H9 (cell line): ENCODE data around the gene MSMP. TPM values are rescaled to one million over a fixed set of nuclear protein-coding genes. Genes with fewer than 3 reads are reported as not detected.

Source experiments
- DNase-seq: peaks from one replicate; pipeline ENCODE4 v3.0.0-alpha.2; 2017
- H2AFZ ChIP-seq: one replicate; pipeline ENCODE4 v1.6.1; 2013; ENCODE audit warnings: mild to moderate bottlenecking, low read length, control low read depth, moderate library complexity
- H2AK5ac ChIP-seq: 2 replicates; pipeline ENCODE4 v1.6.1; 2013; ENCODE audit warnings: low read length, control low read depth, mixed read lengths; ENCODE audit not compliant: insufficient read length
- H2BK120ac ChIP-seq: one replicate; pipeline ENCODE4 v1.6.1; 2013; ENCODE audit warnings: low read depth, mild to moderate bottlenecking, low read length, control low read depth, inconsistent platforms; ENCODE audit not compliant: poor library complexity, severe bottlenecking
- H2BK12ac ChIP-seq: 2 replicates; pipeline ENCODE4 v1.6.1; 2013; ENCODE audit warnings: low read length, control low read depth, mixed read lengths, low read depth; ENCODE audit not compliant: insufficient read length
- H2BK15ac ChIP-seq: 2 replicates; pipeline ENCODE4 v1.6.1; 2013; ENCODE audit warnings: low read depth, low read length, control low read depth
- H2BK20ac ChIP-seq: one replicate; pipeline ENCODE4 v1.6.1; 2013; ENCODE audit warnings: low read depth, mild to moderate bottlenecking, low read length, control low read depth, inconsistent platforms; ENCODE audit not compliant: poor library complexity, severe bottlenecking
- H2BK5ac ChIP-seq: 2 replicates; pipeline ENCODE4 v1.6.1; 2013; ENCODE audit warnings: low read length, control low read depth, mixed read lengths; ENCODE audit not compliant: insufficient read length
- H3K14ac ChIP-seq: 2 replicates; pipeline ENCODE4 v1.6.1; 2013; ENCODE audit warnings: low read length, control low read depth; ENCODE audit not compliant: insufficient read depth
- H3K18ac ChIP-seq: 2 replicates; pipeline ENCODE4 v1.6.1; 2013; ENCODE audit warnings: low read depth, mild to moderate bottlenecking, mixed read lengths, low read length, control low read depth; ENCODE audit not compliant: insufficient read length
- H3K23ac ChIP-seq: 2 replicates; pipeline ENCODE4 v1.6.1; 2013; ENCODE audit warnings: low read length, control low read depth, mixed read lengths, low read depth; ENCODE audit not compliant: insufficient read length
- H3K23me2 ChIP-seq: 2 replicates; pipeline ENCODE4 v1.6.1; 2013; ENCODE audit warnings: low read depth, mild to moderate bottlenecking, mixed read lengths, low read length, control low read depth; ENCODE audit not compliant: insufficient read length, poor library complexity, severe bottlenecking
- H3K27ac ChIP-seq: 2 replicates; pipeline ENCODE4 v1.5.1; 2013; ENCODE audit warnings: low read length, control low read depth, mixed read lengths, low read depth; ENCODE audit not compliant: insufficient read length
- H3K27me3 ChIP-seq: 2 replicates; pipeline ENCODE4 v1.6.1; 2013; ENCODE audit warnings: low read length, control low read depth, inconsistent platforms; ENCODE audit not compliant: insufficient read depth
- H3K4ac ChIP-seq: 2 replicates; pipeline ENCODE4 v1.6.1; 2013; ENCODE audit warnings: low read depth, mild to moderate bottlenecking, control low read depth, inconsistent platforms, low read length, moderate library complexity
- H3K4me1 ChIP-seq: 2 replicates; pipeline ENCODE4 v1.6.1; 2013; ENCODE audit warnings: low read length, control low read depth, inconsistent platforms; ENCODE audit not compliant: insufficient read depth
- H3K4me2 ChIP-seq: 2 replicates; pipeline ENCODE4 v1.6.1; 2013; ENCODE audit warnings: low read length, control low read depth, mixed read lengths; ENCODE audit not compliant: insufficient read length, insufficient read depth
- H3K56ac ChIP-seq: 2 replicates; pipeline ENCODE4 v1.6.1; 2013; ENCODE audit warnings: low read depth, mild to moderate bottlenecking, mixed read lengths, low read length, control low read depth; ENCODE audit not compliant: insufficient read length
- H3K79me1 ChIP-seq: 2 replicates; pipeline ENCODE4 v1.6.1; 2013; ENCODE audit warnings: low read depth, mild to moderate bottlenecking, moderate library complexity, low read length, control low read depth, inconsistent platforms; ENCODE audit not compliant: insufficient read depth, poor library complexity, severe bottlenecking
- H3K79me2 ChIP-seq: 2 replicates; pipeline ENCODE4 v1.6.1; 2013; ENCODE audit warnings: low read length, control low read depth, inconsistent platforms; ENCODE audit not compliant: insufficient read depth
- H3K9ac ChIP-seq: 2 replicates; pipeline ENCODE4 v1.6.1; 2013; ENCODE audit warnings: low read length, control low read depth, mixed read lengths; ENCODE audit not compliant: insufficient read length; ENCODE audit errors: extremely low read depth
- H3K9me3 ChIP-seq: one replicate; pipeline ENCODE4 v1.6.1; 2013; ENCODE audit warnings: low read depth, low read length, inconsistent platforms; ENCODE audit not compliant: control insufficient read depth
- H3T11ph ChIP-seq: one replicate; pipeline ENCODE4 v1.6.1; 2013; ENCODE audit warnings: mild to moderate bottlenecking, low read length, control low read depth, inconsistent platforms
- H4K20me1 ChIP-seq: one replicate; pipeline ENCODE4 v1.6.1; 2013; ENCODE audit not compliant: control insufficient read depth, insufficient read length, insufficient read depth
- H4K5ac ChIP-seq: 2 replicates; pipeline ENCODE4 v1.6.1; 2013; ENCODE audit warnings: low read depth, mild to moderate bottlenecking, mixed read lengths, low read length, control low read depth; ENCODE audit not compliant: insufficient read length
- H4K8ac ChIP-seq: replicated peaks from 2 replicates; pipeline ENCODE4 v1.6.1; 2013; ENCODE audit warnings: low read length, control low read depth, mixed read lengths, low read depth; ENCODE audit not compliant: insufficient read length
- H4K91ac ChIP-seq: 2 replicates; pipeline ENCODE4 v1.6.1; 2013; ENCODE audit warnings: low read depth, mild to moderate bottlenecking, moderate library complexity, mixed read lengths, low read length, control low read depth; ENCODE audit not compliant: insufficient read length
- H3K27ac Mint-ChIP-seq, 3 experiments: 2 replicates in 2 of 3; 3 replicates in 1 of 3; pipeline ENCODE4 v1.8.0; 2020 to 2021; ENCODE audit warnings: mixed read lengths in 3 of 3, mild to moderate bottlenecking in 1 of 3, moderate library complexity in 1 of 3
- H3K27me3 Mint-ChIP-seq: 2 replicates; pipeline ENCODE4 v1.8.0; 2021; ENCODE audit warnings: low read depth, mild to moderate bottlenecking, moderate library complexity, mixed read lengths
- H3K36me3 Mint-ChIP-seq, 3 experiments: 2 replicates in 2 of 3; 3 replicates in 1 of 3; pipeline ENCODE4 v1.8.0; 2020 to 2021; ENCODE audit warnings: low read depth in 3 of 3, mixed read lengths in 3 of 3; ENCODE audit not compliant: insufficient read depth in 1 of 3
- H3K4me1 Mint-ChIP-seq, 2 experiments: 2 replicates each; pipeline ENCODE4 v1.8.0; 2020; ENCODE audit warnings: mixed read lengths in 2 of 2
- H3K4me3 Mint-ChIP-seq, 2 experiments: 2 replicates in 1 of 2; 3 replicates in 1 of 2; pipeline ENCODE4 v1.8.0; 2020 to 2021; ENCODE audit warnings: mild to moderate bottlenecking in 2 of 2, mixed read lengths in 2 of 2, moderate library complexity in 1 of 2
- H3K9me3 Mint-ChIP-seq, 2 experiments: 2 replicates in 1 of 2; 3 replicates in 1 of 2; pipeline ENCODE4 v1.8.0; 2020; ENCODE audit warnings: mild to moderate bottlenecking in 2 of 2, mixed read lengths in 2 of 2, moderate library complexity in 1 of 2
- CTCF ChIP-seq: fragments of 200-600 bp; sonication (generic); conservative IDR thresholded peaks from 3 replicates; pipeline ENCODE4 v1.8.0; 2021; ENCODE audit warnings: antibody characterized with exemption, mild to moderate bottlenecking
- WGBS: extraction: QIAGEN DNeasy Blood & Tissue Kit; methylation state at CpG from one replicate; pipeline ENCODE4 v1.1.7; 2013; ENCODE audit warnings: missing lambda C conversion rate, low lambda C conversion rate, mixed read lengths; ENCODE audit not compliant: insufficient read length; ENCODE audit errors: extremely low coverage; 5-methylcytosine and 5-hydroxymethylcytosine counted together
- total RNA-seq: library from RNA; stranded (reverse); gene quantifications from 2 replicates; pipeline ENCODE4 v1.2.1, GENCODE V29; 2021

Gene MSMP
- total RNA-seq, 1 experiment from 2014 or later = 0.83 TPM

- Histone ChIP-seq H4K8ac (no peak overlapping the region), H2BK12ac (no peak overlapping the region), H3T11ph (no peak overlapping the region), H2AFZ (no peak overlapping the region), H2AK5ac (no peak overlapping the region), H2BK120ac (no peak overlapping the region), H2BK20ac (no peak overlapping the region), H3K23ac (no peak overlapping the region), H4K5ac (no peak overlapping the region), H3K27me3 (no peaks in the 10 kb centered on the region), H3K18ac (no peak overlapping the region), H3K4ac (no peak overlapping the region), H3K9me3 (no peaks in the 10 kb centered on the region), H3K79me2 (no peaks in the 10 kb centered on the region; the same call in 1 of the 2 replicates), H3K27ac (no peak overlapping the region), H3K79me1 (no peaks in the 10 kb centered on the region), H3K14ac (no peak overlapping the region), H3K4me2 (no peak overlapping the region), H3K4me1 (no peaks in the 10 kb centered on the region), H4K20me1 (no peaks in the 10 kb centered on the region), H3K9ac (no peak overlapping the region), H2BK15ac (no peak overlapping the region), H2BK5ac (no peak overlapping the region), H3K56ac (no peak overlapping the region), H4K91ac (no peak overlapping the region), H3K23me2 (peaks cover 3% of the 10 kb centered on the region)
- 100% methylated on average over 1 of the region's 3 CpGs for WGBS
- Mint-ChIP-seq H3K4me3 (peak overlapping the region; percentile 72 to 93), H3K9me3 (no peaks in the 10 kb centered on the region), H3K4me1 (peaks cover 36 to 40% of the 10 kb centered on the region in 2 experiments), H3K27ac (no peak overlapping the region; a peak in 1 of 7 replicates), H3K27me3 (no peaks in the 10 kb centered on the region), H3K36me3 (peaks cover 10 to 14% (median 12%) of the 10 kb centered on the region in 3 experiments; a peak in 6 of 7 replicates)
- no peak for DNase-seq
- no peak for TF ChIP-seq CTCF
Measured at GRCh38 chr9:35758475-35759050, 4.5 kb upstream of the MSMP start.
